IMR-90 (cell line): Measurements from ENCODE around the gene GRIN1. TPM values are rescaled to one million over a fixed set of nuclear protein-coding genes. Genes with fewer than 3 reads are reported as not detected.

Source experiments
- ATAC-seq: fragments of 200-7000 bp; cut with Tn5 transposase; 2 replicates; pipeline ENCODE4 v1.9.1; 2020; ENCODE audit warnings: low read depth, mild to moderate bottlenecking, moderate library complexity
- BruUV-seq: library from RNA; stranded (reverse); fragments of 400-500 nt; replicated peaks from 2 replicates; lab custom pipeline; 2021; lab: Mats Ljungman, UMichigan
- CTCF ChIA-PET: fragments of 300-600 bp; formaldehyde crosslinking; extraction: SDS; loops from one replicate; lab custom pipeline; 2021; ENCODE audit warnings: antibody characterized with exemption; lab: Yijun Ruan, JAX
- POLR2A ChIA-PET: fragments of 300-600 bp; sonication (Branson Sonifier 250); formaldehyde crosslinking; loops from one replicate; lab custom pipeline; 2022; ENCODE audit warnings: antibody characterized with exemption; ENCODE audit not compliant: unreplicated experiment; lab: Charles Lee
- DNase-seq: peaks from one replicate; pipeline ENCODE4 v3.0.0; 2013
- H2AFZ ChIP-seq: replicated peaks from 2 replicates; pipeline ENCODE3; 2013; ENCODE audit warnings: low read length, mild to moderate bottlenecking; ENCODE audit not compliant: poor library complexity
- H2AK5ac ChIP-seq: 2 replicates; pipeline ENCODE4 v1.6.1; 2013; ENCODE audit warnings: low read depth, low read length, inconsistent platforms
- H2AK9ac ChIP-seq: replicated peaks from 2 replicates; pipeline ENCODE3; 2013; ENCODE audit warnings: mild to moderate bottlenecking, low read depth, low read length, moderate library complexity; ENCODE audit not compliant: poor library complexity
- H2BK120ac ChIP-seq: 2 replicates; pipeline ENCODE4 v1.6.1; 2013; ENCODE audit warnings: low read depth, low read length, inconsistent platforms
- H2BK15ac ChIP-seq: 3 replicates; pipeline ENCODE4 v1.6.1; 2013; ENCODE audit warnings: low read depth, low read length, inconsistent platforms
- H2BK20ac ChIP-seq: 2 replicates; pipeline ENCODE4 v1.6.1; 2013; ENCODE audit warnings: low read depth, mild to moderate bottlenecking, inconsistent platforms, low read length, moderate library complexity
- H2BK5ac ChIP-seq: 2 replicates; pipeline ENCODE4 v1.6.1; 2013; ENCODE audit warnings: mild to moderate bottlenecking, low read depth, low read length, inconsistent platforms; ENCODE audit not compliant: poor library complexity, severe bottlenecking
- H3K14ac ChIP-seq: replicated peaks from 2 replicates; pipeline ENCODE4 v1.6.1; 2013; ENCODE audit warnings: low read depth, low read length, inconsistent platforms
- H3K18ac ChIP-seq: 2 replicates; pipeline ENCODE4 v1.6.1; 2013; ENCODE audit warnings: low read depth, low read length, control low read depth
- H3K23ac ChIP-seq: 2 replicates; pipeline ENCODE4 v1.6.1; 2013; ENCODE audit warnings: low read depth, low read length, inconsistent platforms
- H3K27ac ChIP-seq: 2 replicates; pipeline ENCODE4 v1.5.1; 2013; ENCODE audit warnings: mild to moderate bottlenecking, control low read depth, low read length; ENCODE audit not compliant: insufficient read depth
- H3K27me3 ChIP-seq: 2 replicates; pipeline ENCODE4 v1.6.1; 2013; ENCODE audit warnings: low read length; ENCODE audit not compliant: control insufficient read depth, insufficient read depth
- H3K36me3 ChIP-seq: 2 replicates; pipeline ENCODE4 v1.6.1; 2013; ENCODE audit warnings: low read length, mixed read lengths; ENCODE audit not compliant: control insufficient read depth, insufficient read depth
- H3K4ac ChIP-seq: 2 replicates; pipeline ENCODE4 v1.6.1; 2013; ENCODE audit warnings: low read depth, low read length, inconsistent platforms
- H3K4me1 ChIP-seq: 2 replicates; pipeline ENCODE4 v1.6.1; 2013; ENCODE audit warnings: low read length, mixed read lengths; ENCODE audit not compliant: control insufficient read depth, insufficient read depth
- H3K4me2 ChIP-seq: 2 replicates; pipeline ENCODE4 v1.6.1; 2013; ENCODE audit warnings: low read depth, mild to moderate bottlenecking, control low read depth, low read length, moderate library complexity
- H3K4me3 ChIP-seq: 2 replicates; pipeline ENCODE4 v1.5.1; 2013; ENCODE audit warnings: low read depth, mild to moderate bottlenecking, control low read depth, low read length, moderate library complexity; ENCODE audit not compliant: insufficient read depth
- H3K56ac ChIP-seq: 2 replicates; pipeline ENCODE4 v1.6.1; 2013; ENCODE audit warnings: low read length, inconsistent platforms; ENCODE audit not compliant: insufficient read depth; ENCODE audit errors: extremely low read depth
- H3K79me1 ChIP-seq, 2 experiments: 2 replicates each; pipeline ENCODE4 v1.6.1; 2013; ENCODE audit warnings: low read length in 2 of 2, inconsistent platforms in 1 of 2, low read depth in 1 of 2
- H3K9ac ChIP-seq: 2 replicates; pipeline ENCODE4 v1.6.1; 2013; ENCODE audit warnings: low read depth, low read length, control low read depth
- H3K9me1 ChIP-seq: 2 replicates; pipeline ENCODE4 v1.6.1; 2013; ENCODE audit warnings: low read length, inconsistent platforms; ENCODE audit not compliant: insufficient read depth
- H3K9me3 ChIP-seq: 2 replicates; pipeline ENCODE4 v1.6.1; 2013; ENCODE audit warnings: low read length; ENCODE audit not compliant: control insufficient read depth, insufficient read depth
- H4K20me1 ChIP-seq: 2 replicates; pipeline ENCODE4 v1.6.1; 2013; ENCODE audit warnings: low read length, inconsistent platforms; ENCODE audit not compliant: insufficient read depth
- H4K5ac ChIP-seq: 2 replicates; pipeline ENCODE4 v1.6.1; 2013; ENCODE audit warnings: mild to moderate bottlenecking, low read depth, low read length, control low read depth
- H4K8ac ChIP-seq, 2 experiments: 2 replicates each; pipeline ENCODE4 v1.6.1; 2013; ENCODE audit warnings: low read depth in 2 of 2, low read length in 2 of 2, control low read depth in 1 of 2, inconsistent platforms in 1 of 2
- H4K91ac ChIP-seq: 2 replicates; pipeline ENCODE4 v1.6.1; 2013; ENCODE audit warnings: low read depth, low read length, inconsistent platforms; ENCODE audit not compliant: insufficient read depth
- BHLHE40 ChIP-seq: fragments of 150-350 bp; IDR thresholded peaks from 2 replicates; pipeline ENCODE4 v1.6.1; 2016; ENCODE audit warnings: mild to moderate bottlenecking, low read depth, low read length
- CEBPB ChIP-seq: IDR thresholded peaks from 2 replicates; pipeline ENCODE4 v1.6.1; 2012; ENCODE audit warnings: low read depth, low read length, improper control_type of control experiment
- CHD1 ChIP-seq: IDR thresholded peaks from 2 replicates; pipeline ENCODE4 v1.6.1; 2012; ENCODE audit warnings: low read depth, low read length, improper control_type of control experiment
- CTCF ChIP-seq: conservative IDR thresholded peaks from 2 replicates; pipeline ENCODE4 v1.5.1; 2012; ENCODE audit warnings: mild to moderate bottlenecking, low read depth, low read length, improper control_type of control experiment
- FOS ChIP-seq: fragments of 150-350 bp; IDR thresholded peaks from 2 replicates; pipeline ENCODE4 v1.6.1; 2016; ENCODE audit warnings: low read depth, low read length
- MAFK ChIP-seq: IDR thresholded peaks from 2 replicates; pipeline ENCODE4 v1.6.1; 2012; ENCODE audit warnings: low read depth, low read length, improper control_type of control experiment
- MAZ ChIP-seq: IDR thresholded peaks from 2 replicates; pipeline ENCODE4 v1.6.1; 2012; ENCODE audit warnings: low read depth, mild to moderate bottlenecking, low read length, improper control_type of control experiment, moderate library complexity, borderline replicate concordance
- MXI1 ChIP-seq: IDR thresholded peaks from 2 replicates; pipeline ENCODE4 v1.6.1; 2012; ENCODE audit warnings: low read depth, mild to moderate bottlenecking, low read length, moderate library complexity, borderline replicate concordance
- NFE2L2 ChIP-seq: fragments of 150-350 bp; IDR thresholded peaks from 2 replicates; pipeline ENCODE4 v1.6.1; 2016; ENCODE audit warnings: low read depth, mild to moderate bottlenecking, low read length
- POLR2A ChIP-seq: IDR thresholded peaks from 2 replicates; pipeline ENCODE4 v1.6.1; 2012; ENCODE audit warnings: mild to moderate bottlenecking, low read depth, low read length
- RAD21 ChIP-seq: IDR thresholded peaks from 2 replicates; pipeline ENCODE4 v1.6.1; 2012; ENCODE audit warnings: low read length, improper control_type of control experiment
- RCOR1 ChIP-seq: IDR thresholded peaks from 2 replicates; pipeline ENCODE4 v1.6.1; 2012; ENCODE audit warnings: mild to moderate bottlenecking, low read length, improper control_type of control experiment; ENCODE audit not compliant: insufficient replicate concordance
- USF2 ChIP-seq: fragments of 150-350 bp; IDR thresholded peaks from 2 replicates; pipeline ENCODE4 v1.6.1; 2017; ENCODE audit warnings: mild to moderate bottlenecking, antibody characterized with exemption, low read length, low read depth
- WGBS, 2 experiments: methylation state at CpG; one replicate each; pipeline versions ENCODE4 v1.1.5 to v1.1.7; 2013; ENCODE audit warnings: missing lambda C conversion rate in 2 of 2; ENCODE audit not compliant: insufficient read length in 1 of 2; ENCODE audit errors: extremely low coverage in 2 of 2; 5-methylcytosine and 5-hydroxymethylcytosine counted together
- dilution Hi-C: fragments of 300-500 bp; cut with HindIII; formaldehyde crosslinking; loops from one replicate; pipeline ENCODE4 v1.14.3; 2018; ENCODE audit warnings: low sequenced_read_pairs; ENCODE audit not compliant: unreplicated experiment
- in situ Hi-C: fragments of 300-500 bp; cut with MboI; formaldehyde crosslinking; loops from 3 replicates; pipeline ENCODE4 v1.14.3; 2019; ENCODE audit warnings: low sequenced_read_pairs, inconsistent platforms, mixed read lengths
- intact Hi-C: fragments of 100-400 bp; cut with micrococcal nuclease; formaldehyde crosslinking; loops from 2 replicates; pipeline ENCODE4 v1.10.0; 2022
- polyA plus RNA-seq, 3 experiments: library from polyadenylated mRNA; depleted of rRNA; stranded (reverse); fragments of >200 nt; gene quantifications; 2 replicates each; pipeline ENCODE4 v1.2.3, GENCODE V29; 2012; ENCODE audit warnings: low replicate concordance in 1 of 3
- total RNA-seq: library from RNA; depleted of rRNA; stranded (reverse); fragments of >200 nt; gene quantifications from 2 replicates; pipeline ENCODE4 v1.2.3, GENCODE V29; 2012

GRIN1 gene
- total and polyA plus RNA-seq, 2 of the 4 experiments (the other 2 are of a cell fraction): 0.09 TPM; not detected in 1

GRCh38 chr9:137164370-137165249 lies 25.7 kb downstream of the GRIN1 start (continued):
- no peak for TF ChIP-seq CHD1

GRCh38 chr9:137165250-137165836 lies 26.4 kb downstream of the GRIN1 start:
- Histone ChIP-seq H3K14ac (no peak overlapping the region), H2AK5ac (no peak overlapping the region), H3K9me1 (no peaks in the 10 kb centered on the region), H4K20me1 (no peaks in the 10 kb centered on the region), H3K27ac (no peak overlapping the region), H3K9me3 (no peaks in the 10 kb centered on the region), H4K8ac (no peak overlapping the region), H3K27me3 (peaks cover 90% of the 10 kb centered on the region), H3K23ac (no peak overlapping the region), H3K18ac (no peak overlapping the region), H2AFZ (no peak overlapping the region), H2BK20ac (no peak overlapping the region), H2BK5ac (no peak overlapping the region), H3K79me1 (no peaks in the 10 kb centered on the region), H3K4ac (no peak overlapping the region), H3K9ac (no peak overlapping the region), H2BK15ac (no peak overlapping the region), H4K91ac (no peak overlapping the region), H3K4me1 (peaks cover 4% of the 10 kb centered on the region; the same call in 1 of the 2 replicates), H2AK9ac (no peak overlapping the region), H2BK120ac (no peak overlapping the region), H4K5ac (no peak overlapping the region), H3K4me2 (no peak overlapping the region), H3K36me3 (no peaks in the 10 kb centered on the region), H3K56ac (no peak overlapping the region), H3K4me3 (no peak overlapping the region)
- no TSS peak for BruUV-seq
- DNase-seq: no peak
- ChIA-PET CTCF (no interaction called here), POLR2A (no interaction called here)
- ATAC-seq: no peak
- intact Hi-C loops (no loop called here), dilution Hi-C loops (no loop called here), in situ Hi-C loops (no loop called here)
- no peak for TF ChIP-seq RCOR1
- no peak for TF ChIP-seq RAD21
- TF ChIP-seq BHLHE40: no peak
- TF ChIP-seq CHD1: no peak
- TF ChIP-seq MAZ: no peak
- TF ChIP-seq CTCF: no peak
- TF ChIP-seq MAFK: no peak
- TF ChIP-seq POLR2A: no peak
- TF ChIP-seq FOS: no peak
- no peak for TF ChIP-seq USF2
- no peak for TF ChIP-seq CEBPB
- no peak for TF ChIP-seq MXI1
- no peak for TF ChIP-seq NFE2L2
- WGBS, 2 experiments: 75% methylated on average over 8 of the region's 32 CpGs; no CpG with 5 or more reads in 1 of the 2 experiments
